ENCODE data around the gene DNAL1.

- TF ChIP-seq EZH2 (IDR thresholded peaks at IDR 0.05; ENCODE audit: borderline replicate concordance, low read length) (no peak), CTCF (IDR thresholded peaks at IDR 0.05; ENCODE audit: low read length) (no peak)
These were observed 80.6 kb downstream of the DNAL1 start for GRCh38 chr14:73725116-73726024.
